Activated T-helper 9 cell treated with anti-CD3 and anti-CD28 coated beads, Interleukin-2, amount 50 U/mL, for 16 hours (primary cell): ENCODE measurements around the gene C4A.
A peak's percentile ranks its signal among the peaks of the same experiment; 100 is the strongest.
"Not testable (repeated sequence)": the region's sequence is repeated elsewhere in the genome, so short reads cannot be mapped to it uniquely, and the experiment has no call there.

Experiments
- DNase-seq: peaks from one replicate; pipeline ENCODE4 v3.0.0-alpha.2; 2020; ENCODE audit warnings: low read depth

C4A gene

DNA sequence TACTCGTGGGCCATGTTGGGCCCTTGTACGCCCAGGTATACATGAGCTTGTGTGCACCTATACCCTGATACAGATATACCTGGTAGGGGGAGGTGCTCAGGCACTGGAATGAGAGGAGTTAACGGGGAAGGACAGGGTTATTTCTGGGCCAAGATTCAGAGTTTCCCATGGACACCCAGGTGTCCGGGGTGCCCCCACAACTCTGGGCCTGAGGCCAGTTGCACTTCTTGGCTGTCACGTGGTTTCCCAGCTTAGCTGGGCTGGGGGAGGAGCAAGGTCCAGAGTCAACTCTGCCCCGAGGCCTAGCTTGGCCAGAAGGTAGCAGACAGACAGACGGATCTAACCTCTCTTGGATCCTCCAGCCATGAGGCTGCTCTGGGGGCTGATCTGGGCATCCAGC lies at the start of gene C4A:
C4A (plus strand) TSS at position 314 of the 400 bp plus-strand sequence; CDS start at position 365, 51 bp downstream.
- DNase-seq = not testable (repeated sequence)

DNA sequence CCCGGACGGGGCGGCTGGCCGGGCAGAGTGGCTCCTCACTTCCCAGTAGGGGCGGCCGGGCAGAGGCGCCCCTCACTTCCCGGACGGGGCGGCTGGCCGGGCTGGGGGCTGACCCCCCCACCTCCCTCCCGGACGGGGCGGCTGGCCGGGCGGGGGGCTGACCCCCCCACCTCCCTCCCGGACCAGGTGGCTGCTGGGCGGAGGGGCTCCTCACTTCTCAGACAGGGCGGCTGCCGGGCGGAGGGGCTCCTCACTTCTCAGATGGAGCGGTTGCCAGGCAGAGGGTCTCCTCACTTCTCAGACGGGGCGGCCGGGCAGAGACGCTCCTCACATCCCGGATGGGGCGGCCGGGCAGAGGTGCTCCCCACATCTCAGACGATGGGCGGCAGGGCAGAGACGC lies 49.7 kb upstream of the C4A start:
- not testable (repeated sequence) for DNase-seq

DNA sequence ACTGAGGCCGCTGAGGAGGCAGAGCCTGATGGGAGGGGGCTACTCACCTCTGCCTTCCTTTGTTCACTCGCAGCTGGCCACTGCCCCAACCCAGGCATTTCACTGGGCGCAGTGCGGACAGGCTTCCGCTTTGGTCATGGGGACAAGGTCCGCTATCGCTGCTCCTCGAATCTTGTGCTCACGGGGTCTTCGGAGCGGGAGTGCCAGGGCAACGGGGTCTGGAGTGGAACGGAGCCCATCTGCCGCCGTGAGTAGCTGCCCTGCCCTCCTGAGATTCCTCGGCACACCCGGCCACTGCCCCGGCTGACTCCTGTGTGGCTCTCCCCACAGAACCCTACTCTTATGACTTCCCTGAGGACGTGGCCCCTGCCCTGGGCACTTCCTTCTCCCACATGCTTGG lies 48.3 kb upstream of the C4A start:
- no peak for DNase-seq

DNA sequence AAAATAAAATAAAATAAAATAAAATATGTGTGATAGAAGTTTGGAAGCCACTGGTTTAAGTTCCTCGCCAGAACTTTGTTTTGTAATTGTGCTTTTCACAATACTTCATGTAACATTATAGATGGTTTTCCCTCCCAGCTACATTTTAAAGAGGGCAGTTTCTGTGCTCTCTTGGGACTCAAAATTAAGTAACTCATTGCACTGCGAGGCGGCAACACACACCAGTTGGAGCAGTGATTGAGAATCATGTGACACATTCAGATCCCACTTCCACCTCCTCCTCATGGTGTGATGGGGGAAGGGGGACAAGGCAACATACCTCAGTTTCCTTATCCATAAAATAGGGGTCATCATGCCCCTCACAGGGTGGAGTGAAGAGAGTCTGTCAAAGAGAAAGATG lies 46.8 kb upstream of the C4A start:
- DNase-seq = no peak

DNA sequence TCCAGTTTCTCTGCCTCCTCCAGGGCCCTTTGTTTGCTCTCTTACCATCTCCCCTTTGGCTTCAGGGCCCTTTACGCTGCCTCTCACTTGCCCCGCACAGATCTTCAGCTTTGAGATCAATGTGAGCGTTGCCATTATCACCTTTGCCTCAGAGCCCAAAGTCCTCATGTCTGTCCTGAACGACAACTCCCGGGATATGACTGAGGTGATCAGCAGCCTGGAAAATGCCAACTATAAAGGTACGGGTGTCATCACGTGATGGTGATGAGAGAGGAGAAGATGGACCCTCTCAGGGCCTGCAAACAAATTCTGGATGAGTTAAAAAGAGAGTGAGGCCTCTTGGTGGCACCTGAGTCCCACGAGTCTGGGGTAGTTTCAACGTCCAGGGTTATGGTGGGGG lies 46.0 kb upstream of the C4A start:
- DNase-seq = no peak

DNA sequence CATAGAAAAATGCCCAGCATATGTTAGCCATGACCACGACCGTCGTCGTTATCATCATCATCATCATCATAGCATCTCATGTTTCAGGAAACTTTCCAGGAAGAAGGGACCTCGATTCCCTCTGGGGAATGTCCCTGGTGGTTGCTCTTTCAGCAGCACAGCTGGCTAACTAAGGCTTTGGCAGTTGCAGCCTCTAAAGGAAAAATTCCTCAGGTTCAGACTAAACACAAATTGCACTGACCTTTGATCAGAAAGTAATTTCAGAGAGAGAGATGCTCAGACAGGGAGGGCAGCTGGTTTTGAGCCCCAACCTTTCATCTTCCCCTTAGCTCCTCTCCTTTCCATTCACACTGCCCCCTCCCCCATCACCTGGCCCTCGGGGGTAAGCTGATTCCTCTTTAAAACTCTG lies 41.6 kb upstream of the C4A start:
- no peak for DNase-seq

DNA sequence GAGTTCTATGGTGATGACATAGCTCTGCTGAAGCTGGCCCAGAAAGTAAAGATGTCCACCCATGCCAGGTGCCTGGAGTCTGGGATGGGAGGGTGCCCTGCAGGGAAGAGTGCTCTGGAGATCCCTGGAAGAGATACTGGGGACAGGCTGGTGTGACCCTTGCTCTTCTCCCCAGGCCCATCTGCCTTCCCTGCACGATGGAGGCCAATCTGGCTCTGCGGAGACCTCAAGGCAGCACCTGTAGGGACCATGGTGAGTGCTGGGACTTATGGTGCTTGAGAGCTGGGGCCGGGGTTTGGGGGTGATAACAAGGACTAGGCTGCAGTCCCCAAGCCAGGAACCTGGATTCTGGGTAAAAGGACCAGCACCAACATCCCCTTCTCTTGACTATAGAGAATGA lies 38.1 kb upstream of the C4A start:
- DNase-seq = no peak

DNA sequence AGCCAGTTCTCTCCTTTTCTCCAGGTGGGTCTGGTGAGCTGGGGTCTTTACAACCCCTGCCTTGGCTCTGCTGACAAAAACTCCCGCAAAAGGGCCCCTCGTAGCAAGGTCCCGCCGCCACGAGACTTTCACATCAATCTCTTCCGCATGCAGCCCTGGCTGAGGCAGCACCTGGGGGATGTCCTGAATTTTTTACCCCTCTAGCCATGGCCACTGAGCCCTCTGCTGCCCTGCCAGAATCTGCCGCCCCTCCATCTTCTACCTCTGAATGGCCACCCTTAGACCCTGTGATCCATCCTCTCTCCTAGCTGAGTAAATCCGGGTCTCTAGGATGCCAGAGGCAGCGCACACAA lies 36.7 kb upstream of the C4A start:
- DNase-seq = no peak

DNA sequence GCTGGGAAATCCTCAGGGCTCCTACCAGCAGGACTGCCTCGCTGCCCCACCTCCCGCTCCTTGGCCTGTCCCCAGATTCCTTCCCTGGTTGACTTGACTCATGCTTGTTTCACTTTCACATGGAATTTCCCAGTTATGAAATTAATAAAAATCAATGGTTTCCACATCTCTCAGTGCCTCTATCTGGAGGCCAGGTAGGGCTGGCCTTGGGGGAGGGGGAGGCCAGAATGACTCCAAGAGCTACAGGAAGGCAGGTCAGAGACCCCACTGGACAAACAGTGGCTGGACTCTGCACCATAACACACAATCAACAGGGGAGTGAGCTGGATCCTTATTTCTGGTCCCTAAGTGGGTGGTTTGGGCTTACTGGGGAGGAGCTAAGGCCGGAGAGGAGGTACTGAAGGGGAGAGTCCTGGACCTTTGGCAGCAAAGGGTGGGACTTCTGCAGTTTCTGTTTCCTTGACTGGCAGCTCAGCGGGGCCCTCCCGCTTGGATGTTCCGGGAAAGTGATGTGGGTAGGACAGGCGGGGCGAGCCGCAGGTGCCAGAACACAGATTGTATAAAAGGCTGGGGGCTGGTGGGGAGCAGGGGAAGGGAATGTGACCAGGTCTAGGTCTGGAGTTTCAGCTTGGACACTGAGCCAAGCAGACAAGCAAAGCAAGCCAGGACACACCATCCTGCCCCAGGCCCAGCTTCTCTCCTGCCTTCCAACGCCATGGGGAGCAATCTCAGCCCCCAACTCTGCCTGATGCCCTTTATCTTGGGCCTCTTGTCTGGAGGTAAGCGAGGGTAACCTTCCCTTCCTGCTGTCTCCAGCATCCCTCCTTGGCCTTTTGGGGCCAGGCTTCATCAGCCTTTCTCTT lies 36.1 kb upstream of the C4A start, which contains the start of gene CFB:
CFB (plus strand) TSS at position 589 of the 863 bp plus-strand sequence; CDS start at position 716, 127 bp downstream.
- DNase-seq = no peak

DNA sequence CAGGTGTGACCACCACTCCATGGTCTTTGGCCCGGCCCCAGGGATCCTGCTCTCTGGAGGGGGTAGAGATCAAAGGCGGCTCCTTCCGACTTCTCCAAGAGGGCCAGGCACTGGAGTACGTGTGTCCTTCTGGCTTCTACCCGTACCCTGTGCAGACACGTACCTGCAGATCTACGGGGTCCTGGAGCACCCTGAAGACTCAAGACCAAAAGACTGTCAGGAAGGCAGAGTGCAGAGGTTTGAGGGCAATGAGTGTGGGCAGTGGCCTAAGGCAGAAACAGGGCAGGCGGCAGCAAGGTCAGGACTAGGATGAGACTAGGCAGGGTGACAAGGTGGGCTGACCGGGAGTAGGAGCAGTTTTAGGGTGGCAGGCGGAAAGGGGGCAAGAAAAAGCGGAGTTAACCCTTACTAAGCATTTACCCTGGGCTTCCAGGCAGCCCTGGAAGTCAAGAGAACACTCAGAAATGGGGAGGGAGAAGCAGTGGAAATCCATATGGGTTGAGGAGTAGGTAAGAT lies 35.4 kb upstream of the C4A start:
- DNase-seq = no peak

DNA sequence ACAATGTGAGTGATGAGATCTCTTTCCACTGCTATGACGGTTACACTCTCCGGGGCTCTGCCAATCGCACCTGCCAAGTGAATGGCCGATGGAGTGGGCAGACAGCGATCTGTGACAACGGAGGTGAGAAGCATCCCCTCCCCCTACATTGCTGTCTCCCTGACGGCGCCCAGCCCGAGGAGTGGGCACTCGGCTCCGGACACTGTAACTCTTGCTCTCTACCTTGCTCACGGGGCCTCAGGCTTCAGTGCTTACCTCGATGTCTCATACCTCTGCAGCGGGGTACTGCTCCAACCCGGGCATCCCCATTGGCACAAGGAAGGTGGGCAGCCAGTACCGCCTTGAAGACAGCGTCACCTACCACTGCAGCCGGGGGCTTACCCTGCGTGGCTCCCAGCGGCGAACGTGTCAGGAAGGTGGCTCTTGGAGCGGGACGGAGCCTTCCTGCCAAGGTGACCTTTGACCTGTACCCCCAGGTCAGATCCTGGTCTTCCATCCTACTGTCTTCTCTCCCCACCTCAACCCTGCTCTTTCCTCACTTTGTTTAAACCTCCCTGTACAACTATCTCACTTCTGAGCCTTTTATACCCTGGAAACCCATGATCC lies 34.7 kb upstream of the C4A start:
- no peak for DNase-seq

DNA sequence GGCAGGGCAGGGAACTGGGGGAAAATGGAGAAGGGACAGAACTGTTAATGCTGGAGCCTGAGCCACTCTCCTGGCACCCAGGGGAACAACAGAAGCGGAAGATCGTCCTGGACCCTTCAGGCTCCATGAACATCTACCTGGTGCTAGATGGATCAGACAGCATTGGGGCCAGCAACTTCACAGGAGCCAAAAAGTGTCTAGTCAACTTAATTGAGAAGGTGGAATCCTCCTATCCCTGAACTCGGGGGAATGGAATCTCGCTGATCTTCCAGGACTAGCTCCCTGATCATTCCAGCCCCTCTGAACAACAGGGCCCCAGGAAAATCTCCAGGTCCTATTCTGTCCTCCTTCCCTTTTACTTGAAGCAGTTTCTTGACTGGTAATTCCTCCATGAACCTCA lies 34.0 kb upstream of the C4A start:
- DNase-seq = no peak

DNA sequence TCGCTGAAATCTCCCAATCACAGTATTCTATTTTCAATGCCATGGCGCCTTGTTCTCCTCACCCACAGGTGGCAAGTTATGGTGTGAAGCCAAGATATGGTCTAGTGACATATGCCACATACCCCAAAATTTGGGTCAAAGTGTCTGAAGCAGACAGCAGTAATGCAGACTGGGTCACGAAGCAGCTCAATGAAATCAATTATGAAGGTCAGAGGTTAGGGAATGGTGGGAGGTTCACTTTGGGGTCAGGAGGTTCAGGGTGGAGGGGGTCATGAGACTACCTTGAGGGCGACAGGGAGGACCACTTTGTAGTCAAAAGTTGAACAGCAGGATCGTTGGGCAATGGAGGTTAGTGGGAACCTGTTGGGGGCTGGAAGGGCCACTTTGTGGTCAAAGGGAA lies 33.6 kb upstream of the C4A start:
- DNase-seq = no peak

DNA sequence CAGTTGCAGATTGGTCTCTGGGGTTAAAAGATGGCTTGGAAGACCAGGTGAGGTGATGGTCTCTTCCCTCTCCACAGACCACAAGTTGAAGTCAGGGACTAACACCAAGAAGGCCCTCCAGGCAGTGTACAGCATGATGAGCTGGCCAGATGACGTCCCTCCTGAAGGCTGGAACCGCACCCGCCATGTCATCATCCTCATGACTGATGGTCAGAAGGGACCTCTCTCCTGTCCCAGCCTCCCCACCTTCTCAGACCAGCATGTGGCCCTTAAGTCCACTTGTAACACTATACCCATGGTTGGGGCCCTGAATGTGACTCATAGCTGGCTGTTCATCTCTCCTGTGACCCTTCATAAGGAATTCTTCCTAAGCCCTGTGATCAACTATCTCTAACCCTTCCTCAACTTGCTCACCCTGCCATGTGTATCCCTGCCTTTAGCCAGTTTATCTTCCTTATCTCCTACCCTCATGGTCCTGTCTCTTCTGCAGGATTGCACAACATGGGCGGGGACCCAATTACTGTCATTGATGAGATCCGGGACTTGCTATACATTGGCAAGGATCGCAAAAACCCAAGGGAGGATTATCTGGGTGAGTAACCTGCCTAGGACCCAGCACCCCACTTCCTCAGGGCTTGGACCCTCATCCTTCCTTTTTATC lies 33.0 kb upstream of the C4A start:
- DNase-seq = no peak

DNA sequence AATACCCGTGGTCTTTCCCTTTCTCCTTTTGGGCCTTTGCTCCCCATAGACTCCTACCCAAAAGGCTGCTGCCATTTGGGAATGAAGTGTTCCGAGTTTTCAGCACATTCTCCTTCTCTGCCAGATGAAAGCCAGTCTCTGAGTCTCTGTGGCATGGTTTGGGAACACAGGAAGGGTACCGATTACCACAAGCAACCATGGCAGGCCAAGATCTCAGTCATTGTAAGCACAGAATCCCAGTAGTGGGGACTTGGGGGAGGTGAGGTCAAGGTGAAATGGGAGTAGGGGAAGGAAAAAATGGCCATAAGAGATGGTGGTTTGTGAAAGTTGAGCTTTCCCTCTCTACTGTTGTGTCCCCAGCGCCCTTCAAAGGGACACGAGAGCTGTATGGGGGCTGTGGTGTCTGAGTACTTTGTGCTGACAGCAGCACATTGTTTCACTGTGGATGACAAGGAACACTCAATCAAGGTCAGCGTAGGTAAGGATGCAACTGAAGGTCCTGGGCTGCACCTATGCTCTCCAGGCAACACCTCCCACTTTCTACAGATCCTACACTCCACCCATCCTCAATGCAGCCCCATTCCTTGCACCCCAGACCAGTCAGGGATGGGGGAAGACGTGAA lies 31.8 kb upstream of the C4A start:
- DNase-seq = no peak

DNA sequence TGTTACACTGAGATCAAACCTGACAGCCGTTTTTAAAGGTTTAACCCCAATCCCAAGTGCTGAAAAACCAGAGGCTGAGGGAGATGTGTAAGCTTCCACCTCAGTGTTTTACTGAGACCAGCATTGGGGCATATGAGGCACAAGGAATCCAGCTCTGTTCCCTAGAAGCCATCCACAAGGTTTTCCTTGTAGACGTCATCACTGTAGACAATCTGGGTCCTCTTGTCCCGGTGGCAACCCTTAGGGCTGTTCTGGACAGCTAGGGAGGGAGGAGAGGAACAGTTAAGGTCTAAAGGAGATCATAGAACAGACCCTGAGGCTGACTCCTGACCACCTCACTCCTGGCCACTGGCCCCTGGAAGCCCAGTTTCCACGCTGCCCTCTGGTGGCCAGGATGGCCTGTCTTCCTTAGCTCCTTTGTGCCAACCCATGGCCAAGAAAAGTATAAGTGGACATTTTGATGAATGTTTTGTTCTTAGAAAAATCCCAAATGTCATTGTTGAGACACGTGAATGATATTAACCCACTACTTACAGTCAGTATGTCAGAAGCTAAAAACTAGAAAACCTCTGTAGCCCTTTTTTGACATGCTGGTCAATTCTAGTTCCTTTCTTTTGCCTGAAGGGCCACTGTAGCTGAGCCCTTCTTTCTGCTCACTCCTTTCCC lies 29.6 kb upstream of the C4A start:
- DNase-seq = no peak

DNA sequence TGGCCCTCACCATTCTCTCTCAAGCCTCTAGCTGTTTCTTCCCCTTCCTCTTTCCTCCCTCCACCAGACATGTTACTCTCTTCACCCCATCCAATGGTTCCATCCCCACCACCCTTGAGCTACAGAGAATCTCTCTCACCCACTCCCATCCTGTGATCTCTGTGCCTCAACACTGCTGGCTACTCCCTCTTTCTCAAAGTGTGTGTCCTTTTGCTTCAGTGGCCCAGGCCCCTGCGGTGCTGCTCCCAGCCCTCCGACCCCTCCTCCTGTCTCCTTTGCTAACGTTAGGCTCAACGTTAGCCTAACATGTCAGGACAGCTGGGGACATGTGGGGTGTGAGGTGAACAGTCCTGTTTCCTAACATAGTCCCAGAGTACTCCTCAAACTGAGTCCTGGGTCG lies 29.0 kb upstream of the C4A start:
- DNase-seq = no peak

DNA sequence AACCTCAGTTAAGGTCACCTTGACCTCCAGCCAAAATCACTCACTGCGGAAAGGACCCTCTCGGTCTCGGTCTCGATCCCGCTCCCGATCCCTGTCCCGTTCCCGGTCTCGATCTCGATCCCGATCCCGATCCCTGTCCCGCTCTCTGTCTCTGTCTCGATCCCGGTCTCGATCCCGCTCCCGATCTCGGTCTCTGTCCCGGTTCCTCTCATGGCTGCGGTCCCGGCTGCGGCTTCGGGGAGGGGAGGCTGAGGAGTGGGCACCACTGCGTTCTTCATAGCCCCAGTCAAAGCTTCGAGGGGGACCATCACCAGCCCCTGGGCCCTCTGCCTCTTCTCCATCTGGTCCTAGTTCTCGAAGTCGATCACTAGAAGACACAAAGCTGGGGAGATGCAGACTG lies 27.3 kb upstream of the C4A start:
- no peak for DNase-seq

DNA sequence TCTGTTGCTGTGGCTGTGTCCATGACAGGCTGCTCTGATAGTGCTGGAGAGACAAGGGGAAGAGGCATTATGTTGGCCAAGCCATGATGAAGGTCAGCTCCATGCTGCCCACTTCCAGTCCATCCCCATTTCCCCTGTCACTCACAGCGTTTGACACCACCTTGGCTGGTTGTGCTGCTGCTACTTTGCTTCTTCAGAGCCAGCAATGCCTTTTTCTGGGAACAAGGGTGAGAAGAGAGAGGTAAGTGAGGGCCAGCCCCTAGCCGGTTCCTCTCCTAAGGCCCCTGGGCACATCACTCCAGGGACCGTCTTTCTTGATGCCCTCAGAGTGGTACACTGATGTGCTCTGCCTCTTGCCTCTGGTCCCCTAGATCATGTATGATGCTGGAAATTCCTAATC lies 25.1 kb upstream of the C4A start:
- no peak for DNase-seq

DNA sequence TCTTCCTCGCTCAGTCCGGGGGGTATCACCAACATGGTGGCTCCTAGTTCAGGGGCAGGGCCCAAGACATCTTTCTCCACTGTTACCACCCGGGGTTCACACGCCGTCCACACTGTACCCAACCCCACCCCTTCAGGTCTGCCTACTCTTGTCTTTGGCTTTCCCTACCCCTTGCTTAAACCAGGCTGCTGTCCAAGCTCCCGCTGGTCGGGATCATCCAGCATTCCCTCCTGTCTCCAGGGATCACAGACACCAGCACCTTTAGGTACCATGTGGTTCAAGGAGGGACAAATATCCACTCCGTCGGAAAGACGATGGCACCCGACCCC lies 23.5 kb upstream of the C4A start:
- DNase-seq = no peak

DNA sequence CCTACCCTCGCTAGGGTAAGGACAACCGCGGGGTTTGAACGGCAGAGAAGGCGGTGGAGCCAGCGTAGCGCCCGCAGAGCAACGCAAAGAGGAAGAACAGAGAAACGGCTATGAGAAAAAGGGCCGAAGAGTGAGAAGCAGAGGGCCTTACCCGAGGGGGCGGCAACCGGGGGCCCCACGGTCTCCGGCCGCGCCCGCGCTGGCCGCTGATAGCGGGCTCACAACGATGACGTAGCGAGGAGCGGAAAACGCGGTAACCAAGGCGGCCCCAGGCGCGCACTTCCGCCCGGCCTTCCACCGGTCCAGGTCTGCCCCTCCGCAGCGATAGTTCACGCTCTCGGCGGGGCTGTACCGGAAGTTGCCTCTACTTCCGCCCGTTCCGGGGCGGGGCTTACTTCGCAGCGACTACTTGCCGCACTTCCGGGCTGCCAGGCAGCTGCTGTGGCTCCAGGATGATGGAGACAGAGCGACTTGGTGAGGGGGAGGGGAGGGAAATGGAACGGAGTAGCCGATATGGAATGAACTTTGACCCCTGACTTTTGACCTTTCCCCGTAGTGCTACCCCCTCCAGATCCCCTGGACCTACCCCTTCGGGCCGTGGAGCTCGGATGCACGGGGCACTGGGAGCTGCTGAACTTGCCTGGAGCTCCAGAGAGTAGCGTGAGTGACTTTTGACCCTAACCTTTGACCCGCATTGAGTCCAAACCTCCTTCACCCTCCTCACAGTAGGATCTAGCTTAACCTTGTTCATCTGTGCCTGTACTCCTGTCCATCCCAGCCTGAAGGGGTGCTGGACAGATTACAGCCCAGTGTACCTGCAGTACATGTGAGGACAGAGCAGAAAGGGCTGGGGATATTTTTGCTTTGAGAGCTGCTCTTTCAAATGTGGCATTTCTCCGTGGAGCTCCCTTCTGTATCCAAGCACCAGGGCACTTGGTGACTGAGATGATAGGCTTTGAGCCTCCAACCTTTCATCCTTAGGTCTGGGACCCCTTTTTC lies 22.8 kb upstream of the C4A start, which contains the start of the genes NELFE and SKIC2:
NELFE (minus strand) TSS at position 231 of the 999 bp plus-strand sequence. CDS start 525 bp downstream, outside the sequence.
SKIC2 (plus strand) TSS at position 435 of the 999 bp plus-strand sequence; CDS start at position 453, 18 bp downstream.
- DNase-seq = peak; percentile 98
